H9 (cell line): ENCODE data around the gene MGST1. TPM values are rescaled to one million over a fixed set of nuclear protein-coding genes. Genes with fewer than 3 reads are reported as not detected.

ENCODE experiments used
- DNase-seq: peaks from one replicate; pipeline ENCODE4 v3.0.0-alpha.2; 2017
- H2AFZ ChIP-seq: one replicate; pipeline ENCODE4 v1.6.1; 2013; ENCODE audit warnings: mild to moderate bottlenecking, low read length, control low read depth, moderate library complexity
- H2AK5ac ChIP-seq: 2 replicates; pipeline ENCODE4 v1.6.1; 2013; ENCODE audit warnings: low read length, control low read depth, mixed read lengths; ENCODE audit not compliant: insufficient read length
- H2BK120ac ChIP-seq: one replicate; pipeline ENCODE4 v1.6.1; 2013; ENCODE audit warnings: low read depth, mild to moderate bottlenecking, low read length, control low read depth, inconsistent platforms; ENCODE audit not compliant: poor library complexity, severe bottlenecking
- H2BK12ac ChIP-seq: 2 replicates; pipeline ENCODE4 v1.6.1; 2013; ENCODE audit warnings: low read length, control low read depth, mixed read lengths, low read depth; ENCODE audit not compliant: insufficient read length
- H2BK15ac ChIP-seq: 2 replicates; pipeline ENCODE4 v1.6.1; 2013; ENCODE audit warnings: low read depth, low read length, control low read depth
- H2BK20ac ChIP-seq: one replicate; pipeline ENCODE4 v1.6.1; 2013; ENCODE audit warnings: low read depth, mild to moderate bottlenecking, low read length, control low read depth, inconsistent platforms; ENCODE audit not compliant: poor library complexity, severe bottlenecking
- H2BK5ac ChIP-seq: 2 replicates; pipeline ENCODE4 v1.6.1; 2013; ENCODE audit warnings: low read length, control low read depth, mixed read lengths; ENCODE audit not compliant: insufficient read length
- H3K14ac ChIP-seq: 2 replicates; pipeline ENCODE4 v1.6.1; 2013; ENCODE audit warnings: low read length, control low read depth; ENCODE audit not compliant: insufficient read depth
- H3K18ac ChIP-seq: 2 replicates; pipeline ENCODE4 v1.6.1; 2013; ENCODE audit warnings: low read depth, mild to moderate bottlenecking, mixed read lengths, low read length, control low read depth; ENCODE audit not compliant: insufficient read length
- H3K23ac ChIP-seq: 2 replicates; pipeline ENCODE4 v1.6.1; 2013; ENCODE audit warnings: low read length, control low read depth, mixed read lengths, low read depth; ENCODE audit not compliant: insufficient read length
- H3K23me2 ChIP-seq: 2 replicates; pipeline ENCODE4 v1.6.1; 2013; ENCODE audit warnings: low read depth, mild to moderate bottlenecking, mixed read lengths, low read length, control low read depth; ENCODE audit not compliant: insufficient read length, poor library complexity, severe bottlenecking
- H3K27ac ChIP-seq: 2 replicates; pipeline ENCODE4 v1.5.1; 2013; ENCODE audit warnings: low read length, control low read depth, mixed read lengths, low read depth; ENCODE audit not compliant: insufficient read length
- H3K27me3 ChIP-seq: 2 replicates; pipeline ENCODE4 v1.6.1; 2013; ENCODE audit warnings: low read length, control low read depth, inconsistent platforms; ENCODE audit not compliant: insufficient read depth
- H3K4ac ChIP-seq: 2 replicates; pipeline ENCODE4 v1.6.1; 2013; ENCODE audit warnings: low read depth, mild to moderate bottlenecking, control low read depth, inconsistent platforms, low read length, moderate library complexity
- H3K4me1 ChIP-seq: 2 replicates; pipeline ENCODE4 v1.6.1; 2013; ENCODE audit warnings: low read length, control low read depth, inconsistent platforms; ENCODE audit not compliant: insufficient read depth
- H3K4me2 ChIP-seq: 2 replicates; pipeline ENCODE4 v1.6.1; 2013; ENCODE audit warnings: low read length, control low read depth, mixed read lengths; ENCODE audit not compliant: insufficient read length, insufficient read depth
- H3K56ac ChIP-seq: 2 replicates; pipeline ENCODE4 v1.6.1; 2013; ENCODE audit warnings: low read depth, mild to moderate bottlenecking, mixed read lengths, low read length, control low read depth; ENCODE audit not compliant: insufficient read length
- H3K79me1 ChIP-seq: 2 replicates; pipeline ENCODE4 v1.6.1; 2013; ENCODE audit warnings: low read depth, mild to moderate bottlenecking, moderate library complexity, low read length, control low read depth, inconsistent platforms; ENCODE audit not compliant: insufficient read depth, poor library complexity, severe bottlenecking
- H3K79me2 ChIP-seq: 2 replicates; pipeline ENCODE4 v1.6.1; 2013; ENCODE audit warnings: low read length, control low read depth, inconsistent platforms; ENCODE audit not compliant: insufficient read depth
- H3K9ac ChIP-seq: 2 replicates; pipeline ENCODE4 v1.6.1; 2013; ENCODE audit warnings: low read length, control low read depth, mixed read lengths; ENCODE audit not compliant: insufficient read length; ENCODE audit errors: extremely low read depth
- H3K9me3 ChIP-seq: one replicate; pipeline ENCODE4 v1.6.1; 2013; ENCODE audit warnings: low read depth, low read length, inconsistent platforms; ENCODE audit not compliant: control insufficient read depth
- H3T11ph ChIP-seq: one replicate; pipeline ENCODE4 v1.6.1; 2013; ENCODE audit warnings: mild to moderate bottlenecking, low read length, control low read depth, inconsistent platforms
- H4K20me1 ChIP-seq: one replicate; pipeline ENCODE4 v1.6.1; 2013; ENCODE audit not compliant: control insufficient read depth, insufficient read length, insufficient read depth
- H4K5ac ChIP-seq: 2 replicates; pipeline ENCODE4 v1.6.1; 2013; ENCODE audit warnings: low read depth, mild to moderate bottlenecking, mixed read lengths, low read length, control low read depth; ENCODE audit not compliant: insufficient read length
- H4K8ac ChIP-seq: replicated peaks from 2 replicates; pipeline ENCODE4 v1.6.1; 2013; ENCODE audit warnings: low read length, control low read depth, mixed read lengths, low read depth; ENCODE audit not compliant: insufficient read length
- H4K91ac ChIP-seq: 2 replicates; pipeline ENCODE4 v1.6.1; 2013; ENCODE audit warnings: low read depth, mild to moderate bottlenecking, moderate library complexity, mixed read lengths, low read length, control low read depth; ENCODE audit not compliant: insufficient read length
- H3K27ac Mint-ChIP-seq, 3 experiments: 2 replicates in 2 of 3; 3 replicates in 1 of 3; pipeline ENCODE4 v1.8.0; 2020 to 2021; ENCODE audit warnings: mixed read lengths in 3 of 3, mild to moderate bottlenecking in 1 of 3, moderate library complexity in 1 of 3
- H3K27me3 Mint-ChIP-seq: 2 replicates; pipeline ENCODE4 v1.8.0; 2021; ENCODE audit warnings: low read depth, mild to moderate bottlenecking, moderate library complexity, mixed read lengths
- H3K36me3 Mint-ChIP-seq, 3 experiments: 2 replicates in 2 of 3; 3 replicates in 1 of 3; pipeline ENCODE4 v1.8.0; 2020 to 2021; ENCODE audit warnings: low read depth in 3 of 3, mixed read lengths in 3 of 3; ENCODE audit not compliant: insufficient read depth in 1 of 3
- H3K4me1 Mint-ChIP-seq, 2 experiments: 2 replicates each; pipeline ENCODE4 v1.8.0; 2020; ENCODE audit warnings: mixed read lengths in 2 of 2
- H3K4me3 Mint-ChIP-seq, 2 experiments: 2 replicates in 1 of 2; 3 replicates in 1 of 2; pipeline ENCODE4 v1.8.0; 2020 to 2021; ENCODE audit warnings: mild to moderate bottlenecking in 2 of 2, mixed read lengths in 2 of 2, moderate library complexity in 1 of 2
- H3K9me3 Mint-ChIP-seq, 2 experiments: 2 replicates in 1 of 2; 3 replicates in 1 of 2; pipeline ENCODE4 v1.8.0; 2020; ENCODE audit warnings: mild to moderate bottlenecking in 2 of 2, mixed read lengths in 2 of 2, moderate library complexity in 1 of 2
- CTCF ChIP-seq: fragments of 200-600 bp; sonication (generic); conservative IDR thresholded peaks from 3 replicates; pipeline ENCODE4 v1.8.0; 2021; ENCODE audit warnings: antibody characterized with exemption, mild to moderate bottlenecking
- total RNA-seq: library from RNA; stranded (reverse); gene quantifications from 2 replicates; pipeline ENCODE4 v1.2.1, GENCODE V29; 2021

Gene MGST1
- total RNA-seq, 1 experiment from 2014 or later = 235 TPM

DNA sequence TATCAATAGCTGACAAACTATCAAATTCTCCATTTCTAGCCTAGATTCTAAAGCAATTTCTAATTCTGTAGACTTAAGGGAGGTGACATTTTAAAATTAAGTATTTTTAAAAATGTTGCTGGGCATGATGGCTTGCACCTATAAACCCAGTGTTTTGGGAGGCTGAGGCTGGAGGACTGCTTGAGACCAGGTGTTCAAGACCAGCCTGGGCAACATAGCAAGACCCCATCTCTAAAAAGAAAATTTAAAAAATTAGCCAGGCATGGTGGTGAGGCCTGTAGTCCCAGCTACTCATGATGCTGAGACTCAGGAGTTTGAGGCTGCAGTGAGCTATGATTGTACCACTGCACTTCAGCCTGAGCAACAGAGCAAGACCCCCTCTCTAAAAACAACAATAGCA, 15.1 kb downstream of the MGST1 start:
- no peak overlapping the region for H3K4ac ChIP-seq
- H2AK5ac ChIP-seq = no peak overlapping the region

More for the DNA sequence above, 15.1 kb downstream of the MGST1 start:
- Histone ChIP-seq H2BK5ac (no peak overlapping the region), H2AFZ (no peak overlapping the region), H3K9me3 (no peaks in the 10 kb centered on the region), H2BK12ac (no peak overlapping the region), H3K79me1 (no peaks in the 10 kb centered on the region), H3K23ac (no peak overlapping the region), H2BK120ac (no peak overlapping the region), H3K4me2 (no peak overlapping the region), H4K20me1 (no peaks in the 10 kb centered on the region), H4K5ac (no peak overlapping the region), H3T11ph (no peak overlapping the region), H3K79me2 (no peaks in the 10 kb centered on the region), H3K4me1 (no peaks in the 10 kb centered on the region), H3K27ac (no peak overlapping the region), H3K18ac (no peak overlapping the region), H4K91ac (no peak overlapping the region), H3K56ac (no peak overlapping the region), H3K14ac (no peak overlapping the region), H2BK20ac (no peak overlapping the region), H3K23me2 (no peaks in the 10 kb centered on the region), H2BK15ac (no peak overlapping the region), H3K9ac (no peak overlapping the region), H4K8ac (no peak overlapping the region), H3K27me3 (no peaks in the 10 kb centered on the region)
- Mint-ChIP-seq H3K9me3 (no peaks in the 10 kb centered on the region), H3K27me3 (no peaks in the 10 kb centered on the region), H3K36me3 (peaks cover 32 to 71% (median 67%) of the 10 kb centered on the region in 3 experiments), H3K27ac (no peak overlapping the region), H3K4me1 (peaks cover 9 to 12% of the 10 kb centered on the region in 2 experiments), H3K4me3 (no peak overlapping the region)
- DNase-seq = no peak
- TF ChIP-seq CTCF = no peak
